HG03108 (cell line): ENCODE data around the gene CYB5A.
A peak's percentile ranks its signal among the peaks of the same experiment; 100 is the strongest.
"Not testable (repeated sequence)": the region's sequence is repeated elsewhere in the genome, so short reads cannot be mapped to it uniquely, and the experiment has no call there.

ENCODE experiments used
- ATAC-seq: cut with Tn5 transposase; IDR thresholded peaks from one replicate; pipeline ENCODE4 v1.9.1; 2021; ENCODE audit warnings: moderate library complexity; ENCODE audit not compliant: unreplicated experiment

The CYB5A gene, protein sequence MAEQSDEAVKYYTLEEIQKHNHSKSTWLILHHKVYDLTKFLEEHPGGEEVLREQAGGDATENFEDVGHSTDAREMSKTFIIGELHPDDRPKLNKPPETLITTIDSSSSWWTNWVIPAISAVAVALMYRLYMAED

DNA sequence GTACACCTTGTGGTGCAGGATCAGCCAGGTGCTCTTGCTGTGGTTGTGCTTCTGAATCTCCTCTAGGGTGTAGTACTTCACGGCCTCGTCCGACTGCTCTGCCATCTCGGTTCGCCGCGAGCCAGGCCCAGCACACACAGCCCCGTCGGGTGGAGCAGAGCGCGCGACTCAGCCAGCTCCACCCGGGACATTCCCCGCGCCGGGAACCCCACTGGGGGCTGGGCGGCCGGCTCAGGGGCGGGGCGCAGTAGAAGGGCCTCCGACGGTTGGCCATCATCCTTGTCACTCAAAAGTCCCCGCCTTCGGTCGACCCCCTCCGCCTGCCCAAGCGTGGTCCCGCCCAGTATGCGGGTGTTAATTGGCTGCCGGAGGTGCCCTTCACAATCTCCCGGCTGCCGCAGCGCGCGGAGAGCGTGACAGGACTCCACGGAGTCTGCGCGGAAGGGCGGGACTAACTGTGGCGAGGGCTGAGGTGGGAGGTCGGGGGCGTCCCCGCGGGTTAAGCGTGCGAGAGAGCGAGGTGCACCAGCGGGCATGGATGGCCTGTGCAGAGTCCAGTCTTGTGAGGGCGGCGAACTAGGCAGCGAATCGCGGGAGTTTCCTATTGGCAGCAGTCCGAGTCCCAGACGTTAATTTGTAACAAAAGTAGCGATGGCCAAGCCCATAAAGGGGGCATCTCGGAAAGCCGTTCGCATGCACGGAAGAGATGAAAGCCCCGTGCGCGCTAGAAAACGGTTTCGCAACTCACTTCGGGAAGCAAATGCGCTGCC is at the start of gene CYB5A:
TSS of gene CYB5A (minus strand) at position 193 of the 770 bp plus-strand sequence. CDS start at position 105, 88 bp downstream.
- peak; percentile 99 for ATAC-seq

GRCh38 chr18:74337912-74338309 is 46.1 kb upstream of the CYB5A start:
- no peak for ATAC-seq

DNA sequence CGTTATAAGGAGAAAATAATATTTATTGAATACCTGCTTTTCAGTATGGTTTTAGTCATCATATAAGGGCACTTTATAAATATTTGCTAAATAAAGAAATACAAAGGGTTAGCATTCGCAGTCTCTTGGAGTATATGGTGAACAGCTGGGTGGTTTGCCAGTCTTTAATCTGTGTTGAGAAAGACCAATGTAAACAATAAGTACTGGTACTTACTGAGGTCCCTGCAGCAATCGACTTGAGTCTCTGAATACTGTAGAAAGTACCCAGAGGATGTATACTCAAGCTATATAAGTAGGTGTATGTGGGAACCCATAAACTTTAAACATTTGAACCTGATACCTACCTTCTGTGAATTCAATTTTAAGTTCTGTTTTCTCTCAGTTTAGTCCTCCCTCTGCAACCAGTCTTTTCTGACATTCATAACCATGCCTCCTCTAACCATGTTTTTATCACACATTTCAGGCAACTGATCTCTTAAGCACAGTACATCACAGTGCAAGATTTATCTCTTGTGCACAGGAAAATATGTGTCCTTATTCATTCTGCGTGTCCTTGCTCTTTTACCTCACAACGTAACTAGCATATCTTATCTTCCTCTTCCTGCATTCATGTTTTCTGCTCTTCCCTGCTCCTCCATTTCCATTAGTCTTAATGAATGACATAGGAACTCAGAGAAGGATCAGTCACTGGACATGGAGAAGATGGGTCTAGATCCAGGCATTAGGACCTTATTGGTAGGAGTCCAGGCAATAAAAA is 45.6 kb upstream of the CYB5A start:
- ATAC-seq = no peak

DNA sequence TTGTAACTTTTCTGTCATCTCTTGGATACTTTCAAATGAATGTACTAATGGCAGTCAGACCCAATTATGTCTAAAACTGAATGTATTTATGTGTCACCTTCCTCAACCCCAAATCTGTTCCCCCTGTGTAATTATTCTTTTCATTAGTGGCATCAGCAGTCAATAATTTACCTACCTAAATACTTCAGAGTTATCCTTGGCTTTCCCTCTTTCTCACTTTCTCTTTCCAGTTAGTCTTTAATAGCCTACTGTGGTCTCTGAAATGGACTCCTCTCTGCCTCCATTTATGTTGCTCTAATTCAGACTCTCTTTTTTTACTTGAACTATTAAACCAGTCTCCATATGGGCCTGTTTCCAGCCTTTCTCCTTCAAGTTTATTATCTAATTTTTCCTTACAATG is 44.9 kb upstream of the CYB5A start:
- ATAC-seq = no peak

DNA sequence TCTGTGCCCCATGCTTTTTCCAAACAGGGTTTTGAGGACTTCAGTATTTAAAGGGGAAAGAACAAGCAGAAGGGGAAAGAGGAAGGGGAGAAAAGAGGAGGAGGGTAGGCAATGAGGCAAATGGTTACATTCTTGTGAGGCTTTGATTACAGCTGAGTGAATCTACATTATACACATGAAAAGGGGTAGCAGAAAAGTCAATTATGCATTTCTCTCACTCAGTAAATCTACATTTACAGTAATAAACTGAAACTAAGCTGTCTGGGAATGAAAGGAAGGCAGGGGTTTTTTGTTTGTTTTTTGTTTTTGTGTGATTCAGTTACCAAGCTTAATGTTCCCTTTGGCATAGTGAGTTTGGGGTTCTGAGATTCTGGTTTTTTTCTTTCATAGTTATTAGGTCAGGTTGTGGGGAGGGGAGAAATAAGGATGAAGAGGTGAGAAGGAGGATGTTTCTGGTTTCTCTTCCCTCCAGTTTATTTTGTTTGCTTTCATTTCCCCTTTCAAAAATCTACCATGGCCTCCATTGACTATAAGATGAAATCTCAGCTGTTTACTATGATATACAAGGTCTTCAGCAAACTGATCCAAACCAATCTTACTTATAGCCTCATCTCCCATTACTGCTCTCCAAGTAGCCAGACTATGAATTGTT is 42.6 kb upstream of the CYB5A start:
- ATAC-seq = no peak

GRCh38 chr18:74333091-74333490 is 41.3 kb upstream of the CYB5A start:
- no peak for ATAC-seq

DNA sequence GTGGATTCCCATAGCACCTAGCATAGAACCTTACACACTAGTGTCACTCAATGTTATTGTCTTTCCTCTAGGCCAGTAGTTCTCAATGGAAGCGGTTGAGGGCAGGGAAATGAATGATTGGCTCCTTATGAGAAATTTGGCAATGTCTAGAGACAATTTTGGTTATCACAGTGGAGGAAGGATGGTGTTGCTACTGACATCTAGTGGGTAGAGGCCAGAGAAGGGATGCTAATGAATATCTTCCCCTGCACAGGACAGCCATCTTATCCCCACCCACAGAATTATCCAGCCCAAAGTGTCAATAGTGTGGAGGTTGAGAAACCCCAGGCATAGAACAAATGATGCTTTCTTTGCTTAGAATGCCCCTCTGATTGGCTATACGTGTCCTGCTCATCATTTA is 39.6 kb upstream of the CYB5A start:
- no peak for ATAC-seq

DNA sequence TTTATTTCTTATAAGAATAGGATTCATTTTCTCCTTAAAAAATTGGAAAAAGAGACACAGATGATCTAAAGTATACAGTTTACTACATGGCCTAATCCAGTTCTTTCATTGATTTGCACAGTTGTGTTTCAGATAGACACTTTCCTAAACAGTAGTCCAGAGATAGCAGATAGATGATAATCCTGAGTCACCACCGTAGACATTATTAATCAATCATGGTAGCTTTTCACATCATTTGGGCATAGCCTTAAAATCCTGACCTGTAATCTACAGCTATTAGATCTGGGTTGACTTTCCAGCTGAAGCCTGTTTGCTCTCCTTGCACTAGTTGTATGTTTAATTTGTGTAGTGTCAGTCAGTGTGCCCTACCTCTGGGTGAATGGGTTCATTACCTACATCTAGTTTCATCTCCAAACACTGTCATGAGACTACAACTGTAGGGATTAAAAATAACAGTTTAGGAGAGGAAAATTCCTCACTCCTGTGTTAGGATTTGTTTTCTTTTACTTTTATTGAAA is 38.0 kb upstream of the CYB5A start:
- ATAC-seq = no peak

- ATAC-seq = no peak
These were observed 36.4 kb upstream of the CYB5A start for GRCh38 chr18:74328206-74328605.

GRCh38 chr18:74326791-74327190 is 35.0 kb upstream of the CYB5A start:
- not testable (repeated sequence) for ATAC-seq

DNA sequence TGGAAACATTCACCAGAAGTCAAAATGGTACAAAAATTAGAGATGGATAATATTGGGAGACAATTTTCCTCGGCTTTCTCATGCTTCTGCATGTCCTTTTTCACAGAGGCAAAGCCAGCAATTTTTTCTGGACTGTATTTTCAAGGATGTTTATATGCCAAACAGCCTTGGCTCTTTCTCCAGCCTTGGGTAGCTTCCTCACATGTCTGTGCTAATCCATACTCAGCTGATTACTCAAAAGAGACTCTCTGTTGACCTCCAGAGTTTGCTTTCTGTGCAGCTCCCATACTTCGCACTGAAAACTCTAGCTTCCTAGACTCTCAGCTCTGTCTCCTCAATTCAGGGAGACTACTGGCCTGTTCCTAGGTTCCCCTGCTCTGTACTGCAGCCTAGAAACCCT is 34.5 kb upstream of the CYB5A start:
- ATAC-seq = no peak

DNA sequence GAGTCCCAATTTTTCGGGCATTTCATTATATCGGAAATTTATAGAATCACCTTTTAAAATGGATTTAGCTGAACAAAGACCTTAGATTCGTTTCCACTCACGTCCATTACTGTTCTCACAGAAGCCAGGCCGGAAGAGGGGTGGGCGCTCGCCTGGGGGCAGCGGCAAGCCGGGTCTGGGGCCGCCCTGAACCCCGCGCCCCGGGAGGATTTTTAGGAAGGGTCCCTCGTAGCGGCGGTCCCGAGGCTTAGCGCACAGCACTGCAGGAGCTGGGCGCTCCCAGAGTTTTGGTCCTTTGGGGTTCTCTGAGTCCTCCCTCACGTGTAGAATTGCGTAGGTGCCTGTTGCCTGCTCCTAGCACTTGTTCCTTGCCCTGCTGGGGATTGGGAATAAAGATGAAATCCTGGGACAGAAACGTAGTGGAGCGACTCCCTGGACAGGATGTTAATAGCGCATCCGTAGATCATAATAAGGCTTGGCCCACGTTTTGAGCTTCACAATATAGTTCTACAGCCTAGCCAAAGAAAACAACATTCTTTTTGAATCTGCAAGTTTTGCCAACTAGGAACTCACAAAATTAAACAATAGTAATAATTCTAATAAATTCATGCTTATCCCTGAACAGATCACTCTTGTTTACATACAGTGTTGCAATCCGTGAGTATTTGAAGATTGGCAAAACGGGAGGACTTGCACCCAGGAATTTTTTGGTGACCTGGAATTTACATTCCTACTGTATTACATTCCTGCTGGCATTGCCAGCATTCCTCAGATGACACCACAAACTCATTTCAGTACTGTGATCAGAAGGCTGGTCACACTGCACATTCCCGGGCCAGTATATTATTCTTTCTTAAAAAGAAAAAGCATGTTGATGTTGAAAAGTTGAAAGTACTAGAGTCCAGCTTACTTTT is 24.8 kb upstream of the CYB5A start:
- ATAC-seq = no peak

DNA sequence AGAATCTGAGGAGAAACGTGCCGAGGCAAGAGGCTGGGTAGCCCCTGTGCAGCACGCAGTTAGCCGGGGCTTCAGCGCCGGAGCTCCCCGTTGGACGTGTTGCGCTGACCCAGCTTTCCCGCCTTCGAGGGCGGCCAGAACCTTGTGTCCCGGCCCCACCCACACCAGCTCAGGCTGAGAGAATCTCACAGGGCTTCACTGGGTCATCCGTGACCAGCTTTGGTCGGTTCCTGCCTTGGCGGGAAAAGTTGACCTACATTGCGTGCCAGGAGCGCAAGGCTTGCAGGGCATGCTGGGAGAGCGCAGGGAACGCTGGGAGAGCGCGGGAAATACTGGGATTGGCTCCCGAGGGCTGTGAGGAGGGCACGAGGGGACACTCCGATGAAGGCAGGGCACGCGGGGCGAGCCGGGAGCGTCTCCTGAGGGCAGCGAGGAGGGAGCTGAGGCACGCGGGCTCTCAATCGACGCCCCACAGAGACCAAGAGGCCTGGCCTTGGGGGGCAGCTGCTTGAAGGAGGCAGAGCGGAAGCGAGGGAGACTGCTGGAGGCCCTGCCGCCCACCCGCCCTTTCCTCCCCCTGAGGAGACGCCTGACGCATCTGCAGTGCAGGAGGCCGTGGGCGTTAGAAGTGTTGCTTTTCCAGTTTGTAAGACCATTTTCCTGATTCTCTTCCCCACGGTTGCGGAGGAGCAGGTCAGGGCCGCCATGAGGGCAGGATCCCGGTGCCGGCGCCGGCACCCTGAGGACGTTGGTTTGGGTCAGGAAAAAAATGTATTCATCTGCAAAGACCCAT is 23.9 kb upstream of the CYB5A start, which contains the start of gene C18orf63:
TSS of gene C18orf63 (plus strand) at position 376 of the 793 bp plus-strand sequence. CDS start 2,027 bp downstream, outside the sequence.
- ATAC-seq = no peak

DNA sequence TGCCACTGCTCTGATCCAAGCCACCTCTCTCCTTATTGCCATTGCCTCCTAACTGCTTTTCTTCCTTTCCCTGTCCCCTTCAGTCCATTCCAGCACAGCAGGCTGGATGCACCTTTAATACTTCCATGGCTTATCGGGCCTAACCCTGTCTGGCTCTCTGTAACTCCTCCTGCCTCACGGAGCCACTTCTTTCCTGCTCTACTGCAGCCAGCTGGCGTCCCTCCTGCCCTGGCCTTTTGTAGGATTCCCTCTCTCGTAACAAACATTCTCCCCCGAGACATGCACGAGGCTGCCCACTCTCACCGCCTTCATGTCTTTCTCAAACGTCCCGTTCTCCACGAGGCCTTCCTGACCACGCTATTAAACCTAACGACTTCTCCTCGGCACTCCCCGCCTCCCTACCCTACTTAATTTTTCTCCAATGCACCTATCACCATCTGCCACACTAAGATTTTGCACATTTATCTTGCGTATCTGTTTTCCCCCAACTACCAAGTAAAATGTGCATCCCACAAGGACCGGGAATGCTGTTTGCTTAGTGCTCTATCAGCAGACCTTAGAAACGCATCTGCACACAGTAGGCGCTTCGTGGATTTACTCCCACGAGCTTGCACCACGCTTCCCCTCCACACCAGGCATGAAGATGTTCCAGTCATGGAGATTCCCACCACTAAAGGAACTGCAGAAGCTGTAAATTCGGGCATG is 23.1 kb upstream of the CYB5A start:
- no peak for ATAC-seq

DNA sequence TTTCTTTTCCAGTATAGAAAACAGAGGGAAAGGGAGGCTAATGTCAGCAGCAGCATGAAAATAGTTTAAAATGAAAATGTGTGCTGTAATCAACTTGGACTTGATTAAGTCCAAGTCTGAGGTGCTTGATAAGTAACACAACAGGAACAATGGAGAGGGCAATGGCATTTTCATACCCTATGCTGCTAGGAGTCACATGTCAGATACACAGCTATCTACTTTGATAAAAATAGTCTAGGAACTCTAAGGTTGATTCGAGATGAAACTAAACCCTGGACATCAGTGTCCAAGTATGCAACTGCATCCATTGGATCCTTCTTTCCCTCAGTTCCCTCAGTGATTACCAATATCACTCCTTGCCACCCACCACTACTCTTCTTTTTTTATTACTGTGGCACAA is 19.2 kb upstream of the CYB5A start:
- ATAC-seq = no peak

GRCh38 chr18:74310411-74310810 is 18.6 kb upstream of the CYB5A start:
- ATAC-seq = no peak

DNA sequence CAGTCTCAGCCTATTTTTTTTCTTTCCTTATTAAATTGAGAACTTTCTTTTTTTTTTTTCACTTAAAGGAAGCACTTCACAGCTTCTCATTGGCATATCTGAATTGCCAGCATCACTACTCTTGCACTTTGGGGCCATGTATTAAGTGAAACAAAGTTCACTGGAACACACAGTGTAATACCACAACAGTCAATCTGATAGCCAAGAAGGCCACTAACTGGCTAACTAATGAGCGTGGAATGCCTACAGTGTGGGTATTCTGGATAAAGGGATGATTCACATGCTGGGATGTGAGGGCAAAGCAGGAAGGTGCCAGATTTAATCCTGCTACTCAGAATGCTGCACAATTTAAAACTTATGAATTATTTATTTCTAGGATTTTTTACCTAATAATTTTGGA is 12.2 kb upstream of the CYB5A start:
- ATAC-seq = no peak

DNA sequence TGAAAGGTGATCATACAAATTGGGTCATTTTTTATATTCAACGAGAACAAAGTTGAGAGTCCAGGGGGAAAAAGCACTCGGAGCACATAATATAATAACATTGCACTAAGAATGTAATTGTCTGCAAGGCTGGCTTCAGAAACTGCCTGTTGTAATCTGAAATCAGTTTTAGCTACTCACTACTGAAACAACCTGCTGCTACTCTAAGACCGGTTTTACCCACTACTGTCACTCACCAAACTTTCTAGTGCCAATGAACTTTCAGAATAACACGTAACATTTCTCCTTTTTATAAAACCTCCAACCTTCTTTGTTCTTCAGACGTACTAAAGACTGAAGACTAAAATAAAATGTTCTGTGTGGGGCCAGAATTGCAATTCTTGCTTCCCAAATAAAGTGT is 11.5 kb upstream of the CYB5A start:
- ATAC-seq = no peak

GRCh38 chr18:74299746-74300145 is 8.0 kb upstream of the CYB5A start:
- no peak for ATAC-seq
